ENCODE results near the gene MCF2L. TPM values are rescaled to one million over a fixed set of nuclear protein-coding genes. Genes with fewer than 3 reads are reported as not detected.

MCF2L gene
- polyA plus RNA-seq, 2 donors: 10.9 to 19.4 TPM

GRCh38 chr13:113064000-113064533 lies 95.1 kb downstream of the MCF2L start:
- WGBS, 2 donors: 82 to 88% methylated on average over 26 to 29 of the region's 29 CpGs
- Histone ChIP-seq H3K4me3 (ENCODE audit: low read depth in 1 of 2, low read length in 2 of 2) (no peak overlapping the region), H3K4me1 (ENCODE audit: control insufficient read depth in 2 of 2, insufficient read depth in 2 of 2, low read length in 1 of 2) (peaks cover 0 to 3% of the 10 kb centered on the region in 2 donors), H3K36me3 (ENCODE audit: control insufficient read depth in 2 of 2, insufficient read depth in 2 of 2, low read length in 1 of 2) (peaks cover 0 to 18% of the 10 kb centered on the region in 2 donors), H3K27ac (ENCODE audit: low read depth in 2 of 2, low read length in 1 of 2) (no peak overlapping the region), H3K27me3 (ENCODE audit: control insufficient read depth in 1 of 2, insufficient read depth in 2 of 2, low read length in 2 of 2) (no peaks in the 10 kb centered on the region), H3K9me3 (ENCODE audit: control insufficient read depth in 2 of 2, insufficient read depth in 1 of 2, low read depth in 1 of 2, low read length in 1 of 2) (no peaks in the 10 kb centered on the region)

GRCh38 chr13:113064534-113065405 lies 95.8 kb downstream of the MCF2L start:
- Histone ChIP-seq H3K27me3 (ENCODE audit: control insufficient read depth in 1 of 2, insufficient read depth in 2 of 2, low read length in 2 of 2) (no peaks in the 10 kb centered on the region), H3K36me3 (ENCODE audit: control insufficient read depth in 2 of 2, insufficient read depth in 2 of 2, low read length in 1 of 2) (peaks cover 0 to 18% of the 10 kb centered on the region in 2 donors), H3K4me1 (ENCODE audit: control insufficient read depth in 2 of 2, insufficient read depth in 2 of 2, low read length in 1 of 2) (peaks cover 0 to 3% of the 10 kb centered on the region in 2 donors), H3K4me3 (ENCODE audit: low read depth in 1 of 2, low read length in 2 of 2) (no peak overlapping the region), H3K27ac (ENCODE audit: low read depth in 2 of 2, low read length in 1 of 2) (no peak overlapping the region), H3K9me3 (ENCODE audit: control insufficient read depth in 2 of 2, insufficient read depth in 1 of 2, low read depth in 1 of 2, low read length in 1 of 2) (no peaks in the 10 kb centered on the region)
- WGBS, 2 donors: 84 to 87% methylated on average over 41 of the region's 41 CpGs

DNA sequence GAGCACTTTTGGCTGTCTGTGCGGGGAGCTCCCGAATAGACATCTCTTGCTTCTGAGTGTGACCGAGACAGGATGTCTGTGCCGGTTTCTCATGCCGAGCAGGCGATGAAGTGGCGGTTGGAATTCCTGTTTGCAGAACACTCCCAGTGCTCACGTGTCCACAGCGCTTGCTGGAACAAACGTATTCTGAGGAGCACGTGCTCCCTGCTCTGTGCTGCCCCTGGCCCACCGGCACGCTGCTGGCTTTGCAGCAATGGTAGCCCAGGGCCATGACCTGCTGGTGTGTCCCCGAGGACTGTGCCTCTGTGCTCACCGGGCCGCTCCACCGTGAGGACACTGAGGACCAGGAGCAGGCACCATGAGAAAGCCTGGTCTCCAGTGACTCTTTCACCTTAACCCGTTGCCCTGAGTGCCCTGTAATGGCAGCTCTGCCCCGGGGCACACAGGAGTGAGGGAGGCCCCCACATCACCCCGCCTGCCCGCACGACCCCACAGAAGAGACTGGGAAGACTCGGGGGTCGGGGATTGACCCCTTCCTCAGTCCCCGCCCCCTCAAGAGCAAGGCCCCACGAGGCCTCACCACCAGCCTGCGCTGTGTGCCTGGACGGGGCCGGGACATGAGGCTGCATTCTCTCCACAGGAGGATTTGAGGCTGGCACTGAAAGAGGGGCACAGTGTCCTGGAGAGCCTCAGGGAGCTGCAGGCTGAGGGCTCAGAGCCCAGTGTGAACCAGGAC lies 96.6 kb downstream of the MCF2L start:
- Histone ChIP-seq H3K27me3 (ENCODE audit: control insufficient read depth in 1 of 2, insufficient read depth in 2 of 2, low read length in 2 of 2) (no peaks in the 10 kb centered on the region), H3K27ac (ENCODE audit: low read depth in 2 of 2, low read length in 1 of 2) (no peak overlapping the region), H3K36me3 (ENCODE audit: control insufficient read depth in 2 of 2, insufficient read depth in 2 of 2, low read length in 1 of 2) (peaks cover 0 to 23% of the 10 kb centered on the region in 2 donors), H3K9me3 (ENCODE audit: control insufficient read depth in 2 of 2, insufficient read depth in 1 of 2, low read depth in 1 of 2, low read length in 1 of 2) (no peaks in the 10 kb centered on the region), H3K4me3 (ENCODE audit: low read depth in 1 of 2, low read length in 2 of 2) (no peak overlapping the region), H3K4me1 (ENCODE audit: control insufficient read depth in 2 of 2, insufficient read depth in 2 of 2, low read length in 1 of 2) (peaks cover 0 to 3% of the 10 kb centered on the region in 2 donors)
- 86 to 90% methylated on average over 29 of the region's 29 CpGs for WGBS, 2 donors

DNA sequence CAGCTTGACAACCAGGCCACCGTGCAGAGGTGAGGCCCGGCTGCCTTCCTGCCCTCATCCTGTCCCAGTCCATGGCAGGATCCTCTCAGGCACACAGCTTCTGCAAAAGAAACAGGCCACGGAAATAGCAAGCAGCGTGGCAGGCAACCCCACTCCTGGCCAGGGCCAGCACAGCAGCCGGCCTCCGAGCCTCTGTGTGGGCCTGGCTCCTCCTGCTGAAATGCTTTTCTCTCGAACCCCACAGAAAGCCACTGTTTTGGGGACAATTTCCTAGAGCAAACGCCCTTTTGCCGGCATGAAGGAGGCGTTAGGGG lies 97.1 kb downstream of the MCF2L start:
- Histone ChIP-seq H3K4me3 (ENCODE audit: low read depth in 1 of 2, low read length in 2 of 2) (no peak overlapping the region), H3K36me3 (ENCODE audit: control insufficient read depth in 2 of 2, insufficient read depth in 2 of 2, low read length in 1 of 2) (peaks cover 0 to 23% of the 10 kb centered on the region in 2 donors), H3K27ac (ENCODE audit: low read depth in 2 of 2, low read length in 1 of 2) (no peak overlapping the region), H3K9me3 (ENCODE audit: control insufficient read depth in 2 of 2, insufficient read depth in 1 of 2, low read depth in 1 of 2, low read length in 1 of 2) (no peaks in the 10 kb centered on the region), H3K4me1 (ENCODE audit: control insufficient read depth in 2 of 2, insufficient read depth in 2 of 2, low read length in 1 of 2) (peaks cover 0 to 3% of the 10 kb centered on the region in 2 donors), H3K27me3 (ENCODE audit: control insufficient read depth in 1 of 2, insufficient read depth in 2 of 2, low read length in 2 of 2) (no peaks in the 10 kb centered on the region)
- WGBS, 2 donors: 91 to 93% methylated on average over 10 of the region's 10 CpGs

GRCh38 chr13:113066746-113067145 lies 97.7 kb downstream of the MCF2L start:
- no peaks in the 10 kb centered on the region for H3K27me3 ChIP-seq (ENCODE audit: control insufficient read depth in 1 of 2, insufficient read depth in 2 of 2, low read length in 2 of 2)
- H3K36me3 ChIP-seq (ENCODE audit: control insufficient read depth in 2 of 2, insufficient read depth in 2 of 2, low read length in 1 of 2): peaks cover 0 to 23% of the 10 kb centered on the region in 2 donors
- no peak overlapping the region for H3K27ac ChIP-seq (ENCODE audit: low read depth in 2 of 2, low read length in 1 of 2)
- H3K9me3 ChIP-seq (ENCODE audit: control insufficient read depth in 2 of 2, insufficient read depth in 1 of 2, low read depth in 1 of 2, low read length in 1 of 2): no peaks in the 10 kb centered on the region
- 93 to 95% methylated on average over 19 of the region's 19 CpGs for WGBS, 2 donors
- H3K4me3 ChIP-seq (ENCODE audit: low read depth in 1 of 2, low read length in 2 of 2): no peak overlapping the region
- H3K4me1 ChIP-seq (ENCODE audit: control insufficient read depth in 2 of 2, insufficient read depth in 2 of 2, low read length in 1 of 2): peaks cover 0 to 3% of the 10 kb centered on the region in 2 donors

DNA sequence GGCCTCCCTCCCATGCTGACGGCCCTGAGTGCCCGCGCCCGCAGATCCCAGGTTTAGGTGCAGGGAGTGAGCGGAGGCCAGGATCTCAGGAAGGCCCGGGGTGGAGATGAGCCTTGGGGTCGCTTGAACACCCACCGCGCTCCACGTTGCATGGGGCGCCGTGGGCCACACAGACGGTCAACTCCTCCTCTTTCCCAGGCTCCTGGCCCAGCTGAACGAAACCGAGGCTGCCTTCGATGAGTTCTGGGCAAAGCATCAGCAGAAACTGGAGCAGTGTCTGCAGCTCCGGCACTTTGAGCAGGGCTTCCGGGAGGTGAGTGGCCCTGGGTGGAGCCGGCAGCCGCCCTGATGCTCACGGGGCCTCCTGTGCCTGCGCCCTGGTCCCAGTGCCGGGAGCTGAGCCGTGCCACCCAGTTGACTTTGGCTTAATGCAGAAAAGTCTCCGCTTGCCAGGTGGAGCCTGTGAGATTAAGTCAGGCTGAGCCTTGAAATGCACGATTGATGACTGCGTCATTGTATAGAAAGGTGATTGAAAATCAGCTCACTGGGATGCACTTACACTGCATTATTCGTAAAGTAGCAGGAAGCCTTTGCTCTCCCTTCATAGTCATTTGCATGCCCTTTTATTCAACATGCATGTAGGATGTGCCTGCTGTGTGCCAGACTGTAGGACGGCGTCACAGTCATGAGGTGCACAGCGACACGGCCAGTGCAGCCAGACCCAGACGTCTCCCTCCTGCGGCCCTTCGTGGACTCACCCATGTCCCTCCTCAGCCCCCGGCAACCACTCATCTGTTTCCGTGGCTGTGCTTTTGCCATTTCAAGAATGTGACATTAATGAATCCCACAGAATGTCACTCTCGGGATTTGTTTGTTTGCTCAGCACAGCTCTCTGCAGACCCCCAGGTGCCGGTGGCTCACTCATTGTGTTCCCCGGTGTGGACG lies 101.1 kb downstream of the MCF2L start:
- Histone ChIP-seq H3K27me3 (ENCODE audit: control insufficient read depth in 1 of 2, insufficient read depth in 2 of 2, low read length in 2 of 2) (no peaks in the 10 kb centered on the region), H3K36me3 (ENCODE audit: control insufficient read depth in 2 of 2, insufficient read depth in 2 of 2, low read length in 1 of 2) (peaks cover 0 to 24% of the 10 kb centered on the region in 2 donors), H3K4me3 (ENCODE audit: low read depth in 1 of 2, low read length in 2 of 2) (no peak overlapping the region), H3K9me3 (ENCODE audit: control insufficient read depth in 2 of 2, insufficient read depth in 1 of 2, low read depth in 1 of 2, low read length in 1 of 2) (no peaks in the 10 kb centered on the region), H3K4me1 (ENCODE audit: control insufficient read depth in 2 of 2, insufficient read depth in 2 of 2, low read length in 1 of 2) (no peaks in the 10 kb centered on the region), H3K27ac (ENCODE audit: low read depth in 2 of 2, low read length in 1 of 2) (no peak overlapping the region)
- WGBS, 2 donors: 87 to 90% methylated on average over 41 of the region's 41 CpGs

DNA sequence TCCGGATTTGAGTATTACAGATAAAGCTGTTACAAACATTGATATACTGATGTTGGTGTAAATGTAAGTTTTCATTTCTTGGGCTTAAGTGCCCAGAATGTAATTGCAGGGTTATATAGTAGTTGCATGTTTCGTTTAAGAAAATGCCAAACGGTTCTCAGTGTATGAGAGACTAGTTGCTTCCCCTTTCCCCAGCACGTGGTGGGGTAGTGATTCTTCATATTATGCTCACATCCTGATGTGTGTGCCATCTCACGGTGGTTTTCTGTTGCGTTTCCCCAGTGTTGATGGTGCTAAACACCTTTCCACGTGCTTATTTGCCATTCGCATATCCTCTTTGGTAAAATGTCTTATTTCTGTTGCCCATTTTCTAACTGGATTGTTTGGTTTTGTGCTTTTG lies 101.8 kb downstream of the MCF2L start:
- Histone ChIP-seq H3K27ac (ENCODE audit: low read depth in 2 of 2, low read length in 1 of 2) (no peak overlapping the region), H3K36me3 (ENCODE audit: control insufficient read depth in 2 of 2, insufficient read depth in 2 of 2, low read length in 1 of 2) (peaks cover 0 to 24% of the 10 kb centered on the region in 2 donors), H3K4me1 (ENCODE audit: control insufficient read depth in 2 of 2, insufficient read depth in 2 of 2, low read length in 1 of 2) (no peaks in the 10 kb centered on the region), H3K9me3 (ENCODE audit: control insufficient read depth in 2 of 2, insufficient read depth in 1 of 2, low read depth in 1 of 2, low read length in 1 of 2) (no peaks in the 10 kb centered on the region), H3K4me3 (ENCODE audit: low read depth in 1 of 2, low read length in 2 of 2) (no peak overlapping the region), H3K27me3 (ENCODE audit: control insufficient read depth in 1 of 2, insufficient read depth in 2 of 2, low read length in 2 of 2) (no peaks in the 10 kb centered on the region)
- 81 to 83% methylated on average over 8 of the region's 8 CpGs for WGBS, 2 donors

DNA sequence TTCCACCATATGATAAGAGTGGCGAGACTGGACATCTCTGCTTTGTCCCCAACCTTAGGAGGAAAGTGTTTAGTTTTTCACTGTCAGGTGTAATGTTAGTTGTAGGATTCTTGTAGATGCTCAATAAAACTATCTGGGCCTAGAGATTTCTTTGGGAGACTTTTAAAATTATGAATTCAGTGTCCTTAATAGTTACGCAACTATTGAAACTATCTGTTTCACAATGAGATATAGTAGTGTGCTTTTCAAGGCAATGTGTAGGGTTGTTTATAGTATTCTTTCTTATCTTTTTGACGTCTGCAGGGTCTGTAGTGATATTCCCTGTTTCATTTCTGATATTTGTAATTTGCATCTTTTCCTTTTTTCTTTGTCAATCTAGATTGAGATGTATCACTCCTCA lies 103.4 kb downstream of the MCF2L start:
- Histone ChIP-seq H3K27me3 (ENCODE audit: control insufficient read depth in 1 of 2, insufficient read depth in 2 of 2, low read length in 2 of 2) (no peaks in the 10 kb centered on the region), H3K36me3 (ENCODE audit: control insufficient read depth in 2 of 2, insufficient read depth in 2 of 2, low read length in 1 of 2) (peaks cover 0 to 31% of the 10 kb centered on the region in 2 donors), H3K27ac (ENCODE audit: low read depth in 2 of 2, low read length in 1 of 2) (no peak overlapping the region), H3K4me1 (ENCODE audit: control insufficient read depth in 2 of 2, insufficient read depth in 2 of 2, low read length in 1 of 2) (no peaks in the 10 kb centered on the region), H3K9me3 (ENCODE audit: control insufficient read depth in 2 of 2, insufficient read depth in 1 of 2, low read depth in 1 of 2, low read length in 1 of 2) (no peaks in the 10 kb centered on the region), H3K4me3 (ENCODE audit: low read depth in 1 of 2, low read length in 2 of 2) (no peak overlapping the region)
- 85 to 88% methylated on average over 3 of the region's 3 CpGs for WGBS, 2 donors

DNA sequence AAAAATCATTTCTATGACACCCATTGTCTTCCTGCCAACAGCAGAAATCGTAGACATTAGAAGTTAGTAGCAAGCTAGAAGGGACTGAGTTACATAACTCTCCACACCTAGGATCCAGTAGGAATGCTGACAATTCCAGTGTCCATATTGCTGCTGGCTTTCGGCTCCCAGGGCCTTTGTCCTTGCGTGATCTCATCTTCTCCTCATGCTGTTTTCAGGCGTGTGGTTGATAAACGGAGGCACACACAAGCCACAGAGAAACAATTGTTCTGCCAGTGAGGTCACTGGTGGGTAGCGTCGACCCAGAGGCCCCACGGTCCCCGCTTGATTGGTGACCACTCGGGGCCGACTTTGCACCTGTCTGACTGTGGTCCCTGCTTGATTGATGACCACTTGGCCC lies 104.9 kb downstream of the MCF2L start:
- Histone ChIP-seq H3K36me3 (ENCODE audit: control insufficient read depth in 2 of 2, insufficient read depth in 2 of 2, low read length in 1 of 2) (peaks cover 0 to 38% of the 10 kb centered on the region in 2 donors), H3K27ac (ENCODE audit: low read depth in 2 of 2, low read length in 1 of 2) (no peak overlapping the region), H3K4me3 (ENCODE audit: low read depth in 1 of 2, low read length in 2 of 2) (no peak overlapping the region), H3K4me1 (ENCODE audit: control insufficient read depth in 2 of 2, insufficient read depth in 2 of 2, low read length in 1 of 2) (no peaks in the 10 kb centered on the region), H3K27me3 (ENCODE audit: control insufficient read depth in 1 of 2, insufficient read depth in 2 of 2, low read length in 2 of 2) (no peaks in the 10 kb centered on the region), H3K9me3 (ENCODE audit: control insufficient read depth in 2 of 2, insufficient read depth in 1 of 2, low read depth in 1 of 2, low read length in 1 of 2) (no peaks in the 10 kb centered on the region)
- WGBS, 2 donors: 85% methylated on average over 11 of the region's 11 CpGs

Data from esophagus (tissue), 2 donors.